ENCODE results near the gene RNF215. TPM values are rescaled to one million over a fixed set of nuclear protein-coding genes. Genes with fewer than 3 reads are reported as not detected.

Gene RNF215
- total and polyA plus RNA-seq, 2 of the 13 experiments (the other 11 are each of a cell fraction or from before 2014, with no cell fraction given), result 5.3 to 6.1 TPM

- TF ChIP-seq ZNF784 (CRISPR knock-in tag; IDR thresholded peaks at IDR 0.05; ENCODE audit: borderline replicate concordance) (no peak), NCOA2 (CRISPR knock-in tag; IDR thresholded peaks at IDR 0.05) (0 out of 2 replicates have a peak, but pooled peaks have one; percentile 22), KDM3A (CRISPR knock-in tag; IDR thresholded peaks at IDR 0.05; ENCODE audit: low read depth) (no peak), ZNF75D (CRISPR knock-in tag; IDR thresholded peaks at IDR 0.05; ENCODE audit: borderline replicate concordance) (no peak), SALL2 (CRISPR knock-in tag; IDR thresholded peaks at IDR 0.05) (no peak), RBM22 (optimal IDR thresholded peaks at IDR 0.05; ENCODE audit: low read length) (no peak), ZNF33A (CRISPR knock-in tag; IDR thresholded peaks at IDR 0.05; ENCODE audit: borderline replicate concordance) (no peak), AKAP8 (CRISPR knock-in tag; IDR thresholded peaks at IDR 0.05) (no peak), ZNF280B (CRISPR knock-in tag; IDR thresholded peaks at IDR 0.05; ENCODE audit: borderline replicate concordance) (no peak), ZBTB33 (CRISPR knock-in tag; IDR thresholded peaks at IDR 0.05) (no peak), ZNF484 (CRISPR knock-in tag; IDR thresholded peaks at IDR 0.05; ENCODE audit: borderline replicate concordance, low read depth) (no peak), MNT (IDR thresholded peaks at IDR 0.05) (no peak), HIC2 (CRISPR knock-in tag; IDR thresholded peaks at IDR 0.05; ENCODE audit: low read depth) (no peak), TOE1 (CRISPR knock-in tag; IDR thresholded peaks at IDR 0.05) (no peak), NR3C1 (CRISPR knock-in tag; IDR thresholded peaks at IDR 0.05) (no peak), ZNF33B (CRISPR knock-in tag; IDR thresholded peaks at IDR 0.05) (no peak), ARNTL (CRISPR knock-in tag; IDR thresholded peaks at IDR 0.05) (no peak), RELA (CRISPR knock-in tag; IDR thresholded peaks at IDR 0.05) (no peak)
Measured at GRCh38 chr22:30404307-30404706, 17.1 kb upstream of the RNF215 start (continued).
